ENCODE measurements around the gene TXNRD1. TPM values are rescaled to one million over a fixed set of nuclear protein-coding genes. Genes with fewer than 3 reads are reported as not detected.

Gene TXNRD1
- total and polyA plus RNA-seq, 2 of the 8 experiments (the other 6 are each of a cell fraction or from before 2014, with no cell fraction given), result 56.8 to 127 TPM

DNA sequence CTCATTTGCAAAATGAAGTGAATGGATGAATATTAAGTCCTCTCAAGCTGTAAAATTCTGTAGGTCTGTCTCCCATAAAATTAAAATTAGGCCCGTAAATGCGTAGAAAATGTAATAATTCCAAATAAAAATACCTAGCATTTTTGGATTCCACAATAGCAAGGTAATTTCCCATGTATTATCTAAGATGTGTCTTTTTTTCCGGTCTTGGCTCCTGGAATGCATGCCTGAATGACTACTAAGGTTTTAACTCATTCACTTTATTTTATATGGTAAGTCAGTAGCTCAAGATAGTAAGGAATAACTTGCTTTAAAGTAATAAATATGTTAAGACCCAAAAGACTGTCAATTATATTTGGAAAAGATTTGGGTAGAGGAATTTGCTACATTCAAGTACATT is 11.1 kb downstream of the TXNRD1 start:
- DNase-seq (ENCODE audit: low read depth in 1 of 2, low spot score in 2 of 2), result no peak
- ChIA-PET CTCF (ENCODE audit: partially characterized antibody) (interaction anchor here (0.6 to 1.3 kb wide), 2 partner anchors 10 to 65 kb away, joined by 3 read pairs; no protein-coding TSS in a partner anchor), POLR2A (ENCODE audit: partially characterized antibody) (interaction anchor here (1.2 kb wide), 1 partner anchor 60 kb away, joined by 3 read pairs; no protein-coding TSS in a partner anchor)
- no peaks in the 10 kb centered on the region for H3K27me3 ChIP-seq (replicated peaks in 1 of 4; ENCODE audit: control insufficient read depth in 3 of 4, extremely low read depth in 1 of 4, insufficient read depth in 3 of 4, low read length in 3 of 4)
- H3K56ac ChIP-seq (replicated peaks; ENCODE audit: insufficient read length, low read depth, low read length), result no peak overlapping the region
- no peak overlapping the region for H4K5ac ChIP-seq (ENCODE audit: insufficient read length, low read depth, low read length)
- no peak overlapping the region for H2BK15ac ChIP-seq (ENCODE audit: low read length)
- no peak overlapping the region for H4K91ac ChIP-seq (replicated peaks; ENCODE audit: insufficient read length, low read length)
- H4K20me1 ChIP-seq (replicated peaks in 1 of 2; ENCODE audit: control insufficient read depth in 1 of 2, insufficient read depth in 2 of 2, low read length in 2 of 2), result no peaks in the 10 kb centered on the region
- H3K23ac ChIP-seq (ENCODE audit: insufficient read length), result no peak overlapping the region
- H2BK5ac ChIP-seq (ENCODE audit: low read depth, low read length), result no peak overlapping the region
- H2BK20ac ChIP-seq (ENCODE audit: low read length), result no peak overlapping the region
- H3K4ac ChIP-seq (replicated peaks; ENCODE audit: insufficient read length, low read depth, low read length), result no peak overlapping the region
- TF ChIP-seq SP2 (IDR thresholded peaks at IDR 0.05; ENCODE audit: low read length), result no peak
- no peak for TF ChIP-seq TAF1 (IDR thresholded peaks at IDR 0.05; ENCODE audit: low read depth, low read length)
- no peak for TF ChIP-seq HDAC6 (IDR thresholded peaks at IDR 0.05; ENCODE audit: low read depth, low read length)
- no peak for TF ChIP-seq RBBP5 (IDR thresholded peaks at IDR 0.05; ENCODE audit: borderline replicate concordance, low read depth, low read length)
- no peak for TF ChIP-seq ZNF274 (IDR thresholded peaks at IDR 0.05; ENCODE audit: borderline replicate concordance, extremely low read depth, low read length)
- no peak for TF ChIP-seq POLR2AphosphoS5 (IDR thresholded peaks at IDR 0.05; ENCODE audit: low read depth, low read length)
- no peak for TF ChIP-seq NANOG (IDR thresholded peaks at IDR 0.05; ENCODE audit: insufficient read depth, low read depth, low read length, poor library complexity, severe bottlenecking)
- H3K9ac ChIP-seq (replicated peaks in 1 of 4; ENCODE audit: extremely low read depth in 1 of 4, low read depth in 3 of 4, low read length in 3 of 4), result no peak overlapping the region
- H3K9me3 ChIP-seq (ENCODE audit: insufficient read depth in 2 of 2, low read depth in 1 of 2, low read length in 1 of 2), result no peaks in the 10 kb centered on the region
- no peak overlapping the region for H3K18ac ChIP-seq (ENCODE audit: extremely low read depth, low read length)
- H3K4me1 ChIP-seq (replicated peaks in 1 of 4; ENCODE audit: control insufficient read depth in 3 of 4, insufficient read depth in 4 of 4, low read length in 3 of 4), result no peaks in the 10 kb centered on the region; a peak in 1 of 7 replicates
- no peak overlapping the region for H3K4me2 ChIP-seq (ENCODE audit: insufficient read depth in 1 of 2, low read depth in 2 of 2, low read length in 2 of 2)
- H2AK5ac ChIP-seq (ENCODE audit: low read depth, low read length), result no peak overlapping the region
- no peaks in the 10 kb centered on the region for H3K79me2 ChIP-seq (ENCODE audit: control insufficient read depth in 1 of 2, insufficient read depth in 2 of 2, low read length in 2 of 2)
- H3K14ac ChIP-seq (ENCODE audit: insufficient read length), result no peak overlapping the region
- no peaks in the 10 kb centered on the region for H3K36me3 ChIP-seq (ENCODE audit: control insufficient read depth in 2 of 4, insufficient read depth in 4 of 4, low read length in 3 of 4)
- no peak overlapping the region for H2AFZ ChIP-seq (ENCODE audit: low read length)
- H2BK12ac ChIP-seq (ENCODE audit: low read depth, low read length), result no peak overlapping the region
- WGBS, 2 experiments (ENCODE audit: extremely low coverage in 1 of 2, insufficient coverage in 1 of 2, insufficient read length in 1 of 2, insufficient replicate concordance in 2 of 2, low coverage in 1 of 2, low lambda C conversion rate in 2 of 2, missing lambda C conversion rate in 1 of 2), result 95% methylated on average over 3 of the region's 3 CpGs; no CpG with 5 or more reads in 1 of the 2 experiments
- no peak overlapping the region for H2BK120ac ChIP-seq (replicated peaks; ENCODE audit: low read depth, low read length)
- H3K27ac ChIP-seq (ENCODE audit: low read depth, low read length), result no peak overlapping the region
- no peak overlapping the region for H3K4me3 ChIP-seq (ENCODE audit: extremely low read depth in 1 of 4, insufficient read depth in 2 of 4, low read depth in 3 of 4, low read length in 4 of 4)
- H3K79me1 ChIP-seq (ENCODE audit: low read depth, low read length), result no peaks in the 10 kb centered on the region
- no peak overlapping the region for H4K8ac ChIP-seq (ENCODE audit: extremely low read depth, insufficient read depth, low read length)
- no peaks in the 10 kb centered on the region for H3K23me2 ChIP-seq (ENCODE audit: low read depth, low read length)
- FAIRE-seq, result no peak

Measured in H1 (cell line).